Adrenal gland (tissue), 12 donors: Measurements from ENCODE around the gene KRT79. TPM values are rescaled to one million over a fixed set of nuclear protein-coding genes. Genes with fewer than 3 reads are reported as not detected.

ENCODE experiments used
- DNase-seq, 7 donors: peaks; one replicate each; pipeline ENCODE4 v3.0.0-alpha.2; 2019 to 2020
- H3K27ac ChIP-seq, 5 donors: fragments of 200-600 bp; sonication (generic) in 4 of 5; 1 replicate in 3 of 5; 2 replicates in 2 of 5; pipeline versions ENCODE4 v1.5.1 to v1.8.0; 2016 to 2020; ENCODE audit warnings: mild to moderate bottlenecking in 1 of 5
- H3K27me3 ChIP-seq: fragments of 200-600 bp; 2 replicates; pipeline ENCODE4 v1.8.0; 2021
- H3K36me3 ChIP-seq, 2 donors: fragments of 200-600 bp; replicated peaks in 1 of 2; 1 replicate in 1 of 2; 2 replicates in 1 of 2; pipeline versions ENCODE4 v1.5.1 to v1.8.0; 2018 to 2022
- H3K4me1 ChIP-seq, 2 donors: fragments of 200-600 bp; replicated peaks in 1 of 2; 1 replicate in 1 of 2; 2 replicates in 1 of 2; pipeline versions ENCODE4 v1.5.1 to v1.8.0; 2018 to 2021
- H3K4me3 ChIP-seq, 4 donors: fragments of 200-600 bp; sonication (generic) in 3 of 4; one replicate each; pipeline ENCODE4 v1.5.1; 2016 to 2018
- H3K9me3 ChIP-seq, 3 donors: fragments of 200-600 bp; sonication (generic) in 1 of 3; replicated peaks in 1 of 3; 1 replicate in 2 of 3; 2 replicates in 1 of 3; pipeline versions ENCODE4 v1.5.1 to v1.8.0; 2016 to 2021
- POLR2A ChIP-seq, 2 donors: fragments of 450-650 bp; IDR thresholded peaks; one replicate each; pipeline ENCODE4 v1.6.1; 2017; ENCODE audit warnings: antibody characterized with exemption in 2 of 2, mild to moderate bottlenecking in 2 of 2, moderate library complexity in 1 of 2
- WGBS, 4 donors: extraction: QIAGEN DNeasy Blood & Tissue Kit in 2 of 4; methylation state at CpG; one replicate each; pipeline versions ENCODE4 v1.1.5 to v1.1.7; 2013 to 2017; 5-methylcytosine and 5-hydroxymethylcytosine counted together
- intact Hi-C, 2 donors: fragments of 100-400 bp; cut with DNase I; formaldehyde crosslinking; loops; one replicate each; pipeline versions ENCODE4 v1.14.1 to v1.15.0; 2022 to 2023
- polyA plus RNA-seq, 3 donors: library from polyadenylated mRNA; stranded (reverse); fragments of 200-250 nt in 2 of 3; fragments of 350-450 nt in 1 of 3; fragmentation: Illumina TruSeq in 1 of 3; extraction: RNeasy Lipid Tissue Mini Kit (QIAGEN cat#74804) in 1 of 3; gene quantifications; one replicate each; pipeline ENCODE4 v1.2.3, GENCODE V29; 2013 to 2014
- total RNA-seq, 9 donors: library from RNA; depleted of rRNA in 4 of 9; stranded (reverse); fragments of >200 nt in 4 of 9; fragments of 120-200 nt in 1 of 9; fragmentation: NEBNext Ultra II Directional in 1 of 9; extraction: Animal tissue kit (Norgen Biotek cat#: 25700) in 1 of 9; gene quantifications; one replicate each; pipeline versions ENCODE4 v1.1.0 to v1.2.4, GENCODE V29; 2013 to 2023
- TF ChIP-seq, protein P1 (sequence below), 6 experiments: fragments of 450-650 bp in 4 of 6; fragments of 200-600 bp in 2 of 6; sonication (generic) in 1 of 6; IDR thresholded peaks; 1 replicate in 5 of 6; 2 replicates in 1 of 6; pipeline versions ENCODE4 v1.5.1 to v1.8.0; 2016 to 2021; ENCODE audit warnings: antibody characterized with exemption in 6 of 6, mild to moderate bottlenecking in 2 of 6, moderate library complexity in 1 of 6
- donor health status: healthy with polysubstance abuse.
- donor health status: Bipolar disorder and iron deficiency.
- donor health status: DM: yes; HTN: yes; CAD: no.
- donor health status: DM: no; HTN: no; CAD: no.
- donor health status: DM: no; HTN: no; CAD: no.
- donor health status: DM: yes; HTN: yes; CAD: no.

KRT79 gene
- total and polyA plus RNA-seq, 12 donors, result 0.24 TPM; not detected in 11

DNA sequence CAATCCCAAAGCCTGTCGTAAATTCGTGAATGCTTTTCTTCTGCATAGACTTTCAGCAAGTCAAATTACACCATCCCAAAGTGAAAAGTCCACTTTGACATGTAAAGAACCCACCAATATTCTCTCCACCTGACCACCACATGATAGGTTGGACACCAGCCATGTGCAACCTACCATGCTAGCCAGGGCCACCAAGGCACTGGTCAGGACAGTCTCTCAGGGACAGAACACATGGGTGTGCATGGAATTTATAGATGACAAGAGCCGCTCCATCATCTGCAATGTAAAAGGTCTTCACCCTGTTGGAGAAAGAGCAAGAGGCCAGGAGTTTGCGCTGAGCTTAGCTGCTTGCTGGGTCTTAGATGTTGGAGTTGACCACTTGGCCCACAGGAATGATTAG lies 51.6 kb downstream of the KRT79 start:
- Histone ChIP-seq H3K9me3 (no peaks in the 10 kb centered on the region), H3K4me1 (no peaks in the 10 kb centered on the region), H3K27me3 (peaks cover 13% of the 10 kb centered on the region), H3K27ac (no peak overlapping the region), H3K36me3 (no peaks in the 10 kb centered on the region), H3K4me3 (no peak overlapping the region)
- TF ChIP-seq POLR2A (IDR thresholded peaks at IDR 0.05), result no peak
- TF ChIP-seq, protein P1, sequence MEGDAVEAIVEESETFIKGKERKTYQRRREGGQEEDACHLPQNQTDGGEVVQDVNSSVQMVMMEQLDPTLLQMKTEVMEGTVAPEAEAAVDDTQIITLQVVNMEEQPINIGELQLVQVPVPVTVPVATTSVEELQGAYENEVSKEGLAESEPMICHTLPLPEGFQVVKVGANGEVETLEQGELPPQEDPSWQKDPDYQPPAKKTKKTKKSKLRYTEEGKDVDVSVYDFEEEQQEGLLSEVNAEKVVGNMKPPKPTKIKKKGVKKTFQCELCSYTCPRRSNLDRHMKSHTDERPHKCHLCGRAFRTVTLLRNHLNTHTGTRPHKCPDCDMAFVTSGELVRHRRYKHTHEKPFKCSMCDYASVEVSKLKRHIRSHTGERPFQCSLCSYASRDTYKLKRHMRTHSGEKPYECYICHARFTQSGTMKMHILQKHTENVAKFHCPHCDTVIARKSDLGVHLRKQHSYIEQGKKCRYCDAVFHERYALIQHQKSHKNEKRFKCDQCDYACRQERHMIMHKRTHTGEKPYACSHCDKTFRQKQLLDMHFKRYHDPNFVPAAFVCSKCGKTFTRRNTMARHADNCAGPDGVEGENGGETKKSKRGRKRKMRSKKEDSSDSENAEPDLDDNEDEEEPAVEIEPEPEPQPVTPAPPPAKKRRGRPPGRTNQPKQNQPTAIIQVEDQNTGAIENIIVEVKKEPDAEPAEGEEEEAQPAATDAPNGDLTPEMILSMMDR (IDR thresholded peaks at IDR 0.05), result no peak
- DNase-seq, result no peak
- WGBS, 4 donors, result 75 to 94% (median 90%) methylated on average over 4 of the region's 4 CpGs
- intact Hi-C loops, result no loop called here

DNA sequence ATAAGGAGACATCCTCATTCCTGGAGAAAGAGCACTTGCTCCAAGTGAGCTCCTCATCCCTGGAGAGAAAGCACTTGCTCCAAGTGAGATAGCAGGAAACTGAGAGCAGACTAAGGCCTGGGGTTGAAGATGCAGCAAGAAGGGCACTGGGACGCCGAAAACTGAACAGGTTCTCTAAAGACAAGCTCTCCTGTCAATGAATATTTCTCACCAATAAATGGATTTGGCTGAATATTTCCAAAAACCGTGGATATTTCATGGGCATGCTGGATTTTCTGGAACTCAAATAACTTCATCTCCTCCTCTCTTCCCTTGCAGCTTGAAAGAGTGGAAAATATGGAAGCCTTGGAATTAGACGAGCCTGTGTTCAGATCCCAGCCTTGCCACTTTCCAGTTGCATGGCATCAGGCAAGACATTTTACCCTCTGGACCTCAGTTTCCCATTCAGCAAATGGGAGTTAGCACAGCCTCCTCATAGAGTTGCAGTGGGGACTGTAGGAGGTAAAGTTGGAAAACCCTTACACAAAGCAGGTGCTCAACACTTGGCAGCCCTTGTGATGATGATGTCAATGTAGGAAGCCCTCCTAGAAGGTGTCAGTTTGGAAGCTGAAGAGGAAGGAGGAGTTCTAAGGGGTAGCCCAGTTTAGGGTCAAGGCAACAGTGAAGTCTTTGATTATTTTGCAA lies 52.6 kb downstream of the KRT79 start:
- no peak for TF ChIP-seq POLR2A (IDR thresholded peaks at IDR 0.05)
- TF ChIP-seq, protein P1 (IDR thresholded peaks at IDR 0.05), result no peak
- Histone ChIP-seq H3K36me3 (no peaks in the 10 kb centered on the region), H3K4me3 (no peak overlapping the region), H3K9me3 (no peaks in the 10 kb centered on the region), H3K27me3 (peaks cover 16% of the 10 kb centered on the region), H3K27ac (no peak overlapping the region), H3K4me1 (no peaks in the 10 kb centered on the region)
- WGBS, 4 donors, result 58 to 67% (median 64%) methylated on average over 4 of the region's 4 CpGs
- DNase-seq, result no peak
- intact Hi-C loops, result no loop called here

DNA sequence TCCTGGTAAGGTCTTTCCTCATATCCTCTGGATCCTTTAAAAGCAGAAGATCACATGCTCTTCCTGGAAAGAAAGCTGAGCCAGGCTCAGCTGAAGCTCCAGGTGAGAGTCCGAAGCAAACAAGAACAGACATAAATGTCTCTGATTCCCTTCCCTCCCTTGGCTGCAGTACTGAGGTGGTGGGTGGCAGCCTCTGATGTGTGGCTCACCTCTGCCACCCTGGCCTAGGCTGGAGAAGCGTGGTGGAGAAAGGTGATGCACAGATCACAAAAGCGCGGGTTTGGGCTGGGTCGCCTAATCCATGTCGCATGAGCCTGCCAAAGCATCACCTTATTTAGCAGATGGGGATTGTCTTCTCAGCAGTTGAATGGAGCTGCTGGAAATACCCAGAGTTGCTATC lies 54.2 kb downstream of the KRT79 start:
- no peaks in the 10 kb centered on the region for H3K9me3 ChIP-seq
- TF ChIP-seq POLR2A (IDR thresholded peaks at IDR 0.05), result no peak
- TF ChIP-seq, protein P1 (IDR thresholded peaks at IDR 0.05), result no peak
- H3K4me3 ChIP-seq, result no peak overlapping the region
- peaks cover 16% of the 10 kb centered on the region for H3K27me3 ChIP-seq
- intact Hi-C loops, result no loop called here
- H3K4me1 ChIP-seq, result no peaks in the 10 kb centered on the region
- 85 to 92% (median 91%) methylated on average over 6 of the region's 6 CpGs for WGBS, 4 donors
- H3K27ac ChIP-seq, result no peak overlapping the region
- no peak for DNase-seq
- H3K36me3 ChIP-seq, result no peaks in the 10 kb centered on the region

DNA sequence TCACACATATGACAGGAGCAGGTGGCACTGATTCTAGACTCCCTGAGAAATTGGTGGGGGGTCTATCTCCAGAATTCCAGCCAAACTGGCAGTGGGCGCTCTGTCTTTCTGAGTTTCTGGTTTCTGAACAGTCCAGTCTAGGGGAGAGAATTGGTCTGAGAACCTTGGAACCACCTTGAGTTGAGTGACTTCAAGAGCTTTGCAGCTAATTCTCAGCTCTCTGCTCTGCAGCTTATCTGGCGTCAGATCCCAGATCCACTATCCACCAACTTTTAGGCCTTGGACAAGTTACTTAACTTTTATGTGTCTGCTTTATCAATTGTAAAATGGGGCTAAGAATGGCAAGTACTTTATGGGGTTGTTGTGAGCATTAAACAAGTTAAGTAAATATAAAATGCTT lies 55.3 kb downstream of the KRT79 start:
- Histone ChIP-seq H3K9me3 (no peaks in the 10 kb centered on the region), H3K36me3 (no peaks in the 10 kb centered on the region), H3K4me1 (no peaks in the 10 kb centered on the region), H3K27ac (no peak overlapping the region), H3K4me3 (no peak overlapping the region), H3K27me3 (peaks cover 16% of the 10 kb centered on the region)
- no peak for TF ChIP-seq POLR2A (IDR thresholded peaks at IDR 0.05)
- 80 to 94% (median 90%) methylated on average over 2 of the region's 2 CpGs for WGBS, 4 donors
- DNase-seq, result no peak
- intact Hi-C loops, result no loop called here

- H3K4me3 ChIP-seq, result no peak overlapping the region
- 86 to 98% (median 94%) methylated on average over 4 of the region's 4 CpGs; no CpG with 5 or more reads in 1 of the 4 donors for WGBS, 4 donors
- no peaks in the 10 kb centered on the region for H3K4me1 ChIP-seq
- TF ChIP-seq POLR2A (IDR thresholded peaks at IDR 0.05), result no peak
- TF ChIP-seq, protein P1 (IDR thresholded peaks at IDR 0.05), result no peak
- DNase-seq, result no peak
- H3K36me3 ChIP-seq, result no peaks in the 10 kb centered on the region
- peaks cover 16% of the 10 kb centered on the region for H3K27me3 ChIP-seq
- intact Hi-C loops, result no loop called here
- no peak overlapping the region for H3K27ac ChIP-seq
- H3K9me3 ChIP-seq, result no peaks in the 10 kb centered on the region
These were observed 56.5 kb downstream of the KRT79 start for GRCh38 chr12:52777566-52777965.
